Measurements from ENCODE around the gene ZNF300.
"Not testable (repeated sequence)": the region's sequence is repeated elsewhere in the genome, so short reads cannot be mapped to it uniquely, and the experiment has no call there.

ZNF300 gene

DNA sequence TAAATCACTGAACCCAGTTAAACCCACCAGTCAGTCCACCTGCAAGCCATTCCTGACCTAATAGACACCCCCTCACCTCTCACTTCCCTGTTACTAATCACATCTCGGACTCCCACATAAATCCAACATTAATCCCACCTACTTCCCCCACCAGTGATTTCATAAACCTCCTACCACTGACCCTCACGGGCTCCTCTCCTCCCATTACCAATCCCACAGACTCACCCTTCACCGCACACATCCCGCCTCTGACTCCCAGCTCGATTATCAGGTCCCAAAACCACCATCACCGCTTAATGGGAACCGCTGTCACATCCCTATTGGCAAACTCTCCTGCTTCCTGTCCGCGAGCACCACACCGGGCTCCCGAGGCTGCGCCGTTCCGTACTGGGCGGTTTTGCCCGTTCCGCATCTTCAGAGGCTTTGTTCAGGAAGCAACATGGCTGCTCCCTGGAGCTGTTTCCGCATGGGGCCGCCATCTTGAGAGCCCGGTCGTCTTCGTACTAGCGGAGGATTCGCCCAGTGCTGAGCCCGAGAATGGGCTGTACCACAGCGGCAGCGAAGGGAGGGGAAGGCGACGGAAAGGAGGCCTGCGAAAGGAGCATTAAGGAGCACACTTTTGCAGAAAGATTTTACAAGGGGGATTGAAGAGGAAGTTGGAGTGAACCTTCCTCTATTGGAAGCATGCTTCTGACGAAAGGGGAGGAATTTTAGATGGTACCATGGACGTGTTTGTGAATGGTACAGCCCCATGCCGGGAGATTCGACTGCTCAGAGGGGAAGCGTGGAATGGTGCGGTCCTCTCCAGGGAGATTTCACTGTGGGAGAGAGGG, at the start of gene ZNF300:
TSS of gene ZNF300 (minus strand) at position 502 of the 833 bp plus-strand sequence. CDS start 1,825 bp downstream, outside the sequence.
- DNase-seq: peak; percentile 78

DNA sequence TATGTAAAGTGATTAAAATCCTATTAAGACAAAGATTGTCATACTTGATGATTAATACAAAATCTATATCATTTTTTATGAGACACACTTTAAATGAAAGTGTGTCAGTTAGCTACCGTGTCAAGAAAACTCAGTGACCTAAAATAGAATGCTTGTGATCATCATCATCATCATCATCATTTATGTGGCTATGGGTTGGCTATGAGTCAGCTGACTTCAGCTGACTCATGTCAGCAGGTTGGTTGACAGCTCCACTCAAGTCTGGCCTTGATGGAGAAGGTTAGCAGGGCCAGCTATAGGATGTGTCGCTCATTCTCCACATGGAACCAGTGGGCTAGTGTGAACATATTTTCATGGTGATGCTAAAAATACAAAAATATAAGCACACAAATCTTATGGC, 43.8 kb upstream of the ZNF300 start:
- no peak for DNase-seq

DNA sequence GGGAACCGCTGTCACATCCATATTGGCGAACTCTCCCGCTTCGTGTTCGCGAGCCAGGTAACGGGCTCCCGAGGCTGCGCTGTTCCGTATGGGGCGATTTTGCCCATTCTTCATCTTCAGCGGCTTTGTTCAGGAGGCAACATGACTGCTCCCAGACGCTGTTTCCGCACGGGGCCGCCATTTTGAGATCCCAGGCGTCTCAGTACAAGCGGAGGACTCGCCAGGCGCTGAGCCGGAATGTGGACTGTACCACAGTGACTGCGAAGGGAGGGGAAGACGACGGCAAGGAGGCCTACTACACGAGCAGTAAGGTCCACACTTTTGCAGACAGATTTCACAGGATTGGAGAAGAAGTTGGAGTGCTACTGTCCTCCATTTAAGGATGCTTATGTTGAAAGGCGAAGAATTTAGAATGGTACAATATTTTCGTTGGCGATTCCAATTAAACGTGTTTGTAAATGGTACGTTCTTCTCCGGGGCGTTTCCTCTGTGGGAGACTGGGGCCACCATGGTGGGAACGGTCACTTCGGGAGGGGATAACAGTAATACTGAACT, 41.6 kb upstream of the ZNF300 start:
- no peak for DNase-seq

DNA sequence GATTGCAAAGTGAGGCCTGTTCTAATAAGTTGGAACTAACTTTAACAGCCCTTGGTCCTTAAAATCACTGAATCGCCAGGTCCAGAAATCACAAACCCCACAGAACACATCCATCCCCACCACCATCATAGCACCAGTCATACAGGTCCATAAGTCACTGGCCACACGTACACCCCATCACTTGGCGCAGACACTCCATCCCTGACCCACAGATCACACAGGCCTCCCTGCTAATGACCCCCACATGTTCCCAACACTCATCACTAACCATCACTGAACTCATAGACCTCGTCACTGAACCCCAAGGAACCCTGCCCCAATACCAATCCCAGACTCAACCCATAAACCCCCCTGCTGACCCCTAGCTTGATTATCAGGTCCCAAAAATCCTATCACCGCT, 41.2 kb upstream of the ZNF300 start:
- no peak for DNase-seq

DNA sequence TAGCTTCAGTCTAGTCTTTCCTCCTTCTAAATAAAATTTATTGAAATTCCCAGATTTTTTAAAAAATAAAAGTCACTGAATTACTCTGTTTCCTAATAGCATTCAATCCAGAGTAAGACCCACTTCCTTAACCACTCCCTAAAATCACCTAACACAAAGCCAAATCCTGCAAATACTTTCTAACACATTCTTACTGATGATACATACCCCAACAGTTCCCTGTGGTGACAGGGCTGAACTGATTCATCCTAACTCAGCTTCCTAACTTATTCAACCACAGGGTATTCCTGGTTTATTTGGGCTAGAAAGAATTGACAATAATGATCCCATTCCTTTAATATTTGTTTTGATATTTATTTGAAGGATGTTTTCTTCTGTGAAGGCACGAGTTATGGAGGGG, 40.7 kb upstream of the ZNF300 start:
- DNase-seq: no peak

DNA sequence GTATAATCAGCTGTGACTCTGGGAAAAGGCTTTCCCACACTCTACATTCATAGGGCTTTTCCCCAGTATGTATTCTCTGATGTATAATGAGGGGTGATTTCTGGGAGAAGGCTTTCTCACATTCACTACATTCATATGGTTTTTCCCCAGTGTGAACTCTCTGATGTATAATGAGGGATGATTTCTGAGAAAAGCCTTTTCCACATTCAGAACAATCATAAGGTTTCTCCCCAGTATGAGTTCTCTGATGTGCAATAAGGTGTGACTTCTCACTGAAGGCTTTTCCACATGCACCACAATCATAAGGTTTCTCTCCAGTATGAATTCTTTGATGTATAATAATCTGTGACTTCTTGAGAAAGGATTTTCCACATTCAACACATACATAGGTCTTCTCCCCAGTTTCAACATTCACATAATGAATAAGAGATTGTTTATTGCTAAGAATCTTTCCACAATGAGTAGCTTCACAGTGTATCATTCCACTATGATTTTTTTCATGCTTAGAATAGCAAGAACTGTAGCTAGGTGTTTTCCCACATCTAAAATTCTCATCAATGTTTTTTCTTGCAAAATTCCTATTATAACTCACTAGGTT, 26.7 kb upstream of the ZNF300 start:
- no peak for DNase-seq

DNA sequence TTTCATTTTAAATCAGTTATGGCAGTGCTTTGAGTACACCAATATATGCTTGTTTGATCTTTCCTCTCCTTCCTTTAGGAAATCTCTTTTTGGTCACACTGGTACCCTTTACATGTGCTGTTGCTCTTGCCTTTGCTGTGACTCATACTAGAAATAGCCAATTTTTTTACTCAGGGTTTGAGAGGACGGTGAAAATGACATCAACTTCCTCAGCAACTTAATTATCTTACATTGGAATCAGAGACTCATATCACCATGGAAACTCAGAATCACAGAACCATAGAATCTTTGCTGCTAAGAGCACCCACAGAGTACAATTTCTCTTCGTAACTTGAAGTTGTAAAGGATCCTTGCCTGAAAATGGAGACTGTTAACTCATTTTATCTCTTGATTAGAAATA, 13.8 kb upstream of the ZNF300 start:
- no peak for DNase-seq

DNA sequence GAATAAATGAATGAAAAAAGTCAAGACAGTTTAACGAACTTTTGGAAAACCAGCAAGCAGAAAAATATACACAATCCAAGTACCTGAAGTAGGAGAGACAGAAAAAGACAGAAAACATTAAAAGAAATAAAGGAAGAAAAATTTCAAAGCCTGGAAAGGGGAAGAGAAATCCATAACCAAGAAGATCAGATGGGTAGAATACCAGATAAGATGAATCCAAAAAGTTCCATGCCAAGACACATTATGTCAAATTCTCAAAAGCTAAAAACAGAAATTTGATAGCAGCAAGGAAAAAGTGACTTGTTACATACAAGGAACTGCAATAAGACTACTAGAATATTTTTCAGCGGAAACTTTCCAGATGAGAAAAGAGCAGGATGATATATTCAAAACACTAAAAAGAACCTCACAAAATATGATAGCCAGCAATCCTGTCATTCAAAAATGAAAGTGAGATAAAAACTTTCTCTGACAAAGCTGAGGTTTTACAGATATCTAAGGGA, 7.6 kb upstream of the ZNF300 start:
- no peak for DNase-seq

DNA sequence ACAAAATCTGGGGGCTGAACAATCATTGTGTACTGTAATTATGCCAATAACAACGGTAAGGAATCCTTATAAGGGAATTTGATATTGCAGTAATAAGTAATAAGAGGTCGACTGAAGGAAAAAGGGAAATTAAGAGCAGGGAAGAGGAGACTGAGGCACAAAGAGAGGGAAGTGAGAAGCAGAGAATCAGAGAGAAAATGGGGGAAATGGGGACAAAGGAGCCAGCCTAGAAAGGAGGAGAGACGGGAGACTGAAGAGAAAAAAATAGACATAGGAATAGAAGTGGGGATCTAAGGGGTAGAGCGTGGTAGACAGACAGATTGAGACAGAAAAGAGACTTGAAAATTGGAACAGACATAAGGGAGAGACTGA, 518 bp upstream of the ZNF300 start:
- no peak for DNase-seq

DNA sequence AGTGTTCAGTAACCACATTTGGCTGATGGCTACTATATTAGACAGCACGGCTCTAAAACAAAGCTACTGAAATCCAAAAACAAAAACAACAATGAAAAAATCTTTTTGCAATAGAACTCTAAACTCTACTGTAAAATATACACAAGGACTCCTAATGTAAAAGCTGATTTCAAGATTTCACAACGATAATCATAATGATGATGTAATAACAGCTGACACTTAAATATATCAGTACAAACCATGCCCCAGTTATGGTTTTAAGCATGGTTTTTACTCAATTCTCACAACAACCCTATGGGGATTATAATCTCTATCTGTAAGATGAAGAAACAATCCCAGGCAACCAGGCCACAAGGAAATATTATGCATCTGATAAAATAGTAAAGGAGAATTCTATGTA, 3.3 kb downstream of the ZNF300 start:
- DNase-seq: no peak

DNA sequence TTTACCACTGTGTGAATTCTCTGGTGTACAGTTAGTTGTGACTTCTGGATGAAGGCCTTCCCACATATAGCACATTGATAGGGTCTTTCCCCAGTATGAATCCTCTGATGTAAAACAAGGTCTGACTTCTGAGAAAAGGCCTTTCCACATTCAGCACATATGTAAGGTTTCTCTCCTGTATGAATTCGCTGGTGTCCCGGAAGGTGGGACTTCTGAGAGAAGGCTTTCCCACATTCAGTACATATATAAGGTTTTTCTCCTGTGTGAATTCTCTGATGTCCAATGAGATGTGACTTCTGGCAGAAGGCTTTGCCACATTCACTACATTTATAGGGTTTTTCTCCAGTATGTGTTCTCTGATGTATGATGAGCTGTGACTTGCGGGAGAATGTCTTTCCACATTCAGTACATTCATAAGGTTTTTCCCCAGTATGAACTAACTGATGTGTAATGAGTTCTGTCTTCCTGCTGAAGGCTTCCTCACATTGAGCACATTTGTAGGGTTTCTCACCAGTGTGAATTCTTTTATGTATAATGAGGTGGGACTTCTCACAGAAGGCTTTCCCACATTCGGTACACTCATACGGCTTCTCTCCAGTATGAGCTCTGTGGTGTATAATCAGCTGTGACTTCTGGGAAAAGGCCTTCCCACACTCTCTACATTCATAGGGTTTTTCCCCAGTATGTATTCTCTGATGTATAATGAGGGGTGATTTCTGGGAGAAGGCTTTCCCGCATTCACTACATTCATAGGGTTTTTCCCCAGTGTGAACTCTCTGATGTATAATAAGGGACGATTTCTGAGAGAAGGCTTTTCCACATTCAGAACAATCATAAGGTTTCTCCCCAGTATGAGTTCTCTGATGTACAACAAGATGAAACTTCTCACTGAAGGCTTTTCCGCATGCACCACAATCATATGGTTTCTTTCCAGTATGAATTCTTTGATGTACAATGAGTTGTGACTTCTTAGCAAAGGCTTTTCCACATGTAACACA, 9.1 kb downstream of the ZNF300 start:
- no peak for DNase-seq

DNA sequence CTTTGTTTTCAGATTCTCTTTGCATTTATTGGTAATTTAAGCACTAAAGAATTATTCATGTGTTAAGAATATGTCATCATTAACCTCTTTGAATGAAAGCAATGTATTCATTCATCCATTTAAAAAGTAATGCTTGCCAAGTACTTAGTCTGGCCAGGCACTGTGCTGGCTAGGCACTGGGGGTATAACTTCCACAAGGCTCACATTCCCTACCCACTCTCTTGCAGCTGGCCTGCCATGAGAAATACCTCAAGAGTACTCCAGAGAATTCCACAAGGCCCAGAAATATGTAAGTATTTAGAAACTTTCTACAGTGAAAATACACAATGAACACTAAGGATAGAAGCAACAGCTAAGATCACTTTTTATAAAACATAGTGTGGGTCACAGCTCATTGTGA, 25.4 kb downstream of the ZNF300 start:
- no peak for DNase-seq

DNA sequence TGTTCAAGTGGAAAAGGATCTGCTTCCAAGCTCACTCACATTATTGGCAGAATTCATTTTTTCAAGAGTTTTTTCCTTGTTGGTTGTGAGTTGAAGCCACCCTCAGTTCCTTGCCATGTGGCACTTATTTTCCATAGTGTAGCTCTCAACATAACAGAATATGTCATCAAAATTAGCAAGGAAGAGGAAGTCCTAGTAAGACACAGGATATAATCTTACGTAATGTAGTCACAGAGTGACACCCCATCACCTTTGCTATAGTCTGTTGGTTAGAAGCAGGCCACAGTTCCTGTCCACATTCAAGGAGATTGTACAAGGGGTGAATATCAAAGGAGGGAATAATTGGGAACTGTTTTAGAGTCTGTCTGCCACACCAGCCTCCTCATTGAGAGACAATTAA, 42.7 kb downstream of the ZNF300 start:
- DNase-seq: no peak

DNA sequence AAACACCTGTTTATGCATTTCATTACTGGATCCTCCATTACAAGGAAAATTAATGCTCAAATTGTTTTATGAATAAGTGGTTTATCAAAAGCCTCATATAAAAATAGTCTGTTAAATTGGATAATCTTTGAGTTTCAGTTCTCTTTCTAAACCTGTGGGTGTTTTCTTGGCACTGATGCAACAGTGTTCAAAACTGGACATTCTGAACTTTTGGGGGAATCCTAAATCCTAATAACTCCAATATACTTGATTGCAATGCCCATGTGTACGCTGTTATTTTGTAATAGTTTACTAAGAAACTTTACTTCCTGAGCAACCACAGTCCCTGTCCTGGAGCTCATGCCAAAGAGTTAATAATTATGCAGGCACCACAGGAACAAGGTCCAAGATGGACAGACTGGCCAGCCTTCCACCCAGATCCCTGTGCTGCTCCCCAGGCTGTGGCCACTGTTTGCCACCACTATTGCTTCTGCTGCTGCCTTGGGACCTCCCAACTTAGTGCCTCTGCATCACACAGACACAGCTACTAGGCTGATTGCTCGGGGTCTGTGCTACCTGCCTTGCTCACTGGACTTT, 44.4 kb downstream of the ZNF300 start:
- no peak for DNase-seq

DNA sequence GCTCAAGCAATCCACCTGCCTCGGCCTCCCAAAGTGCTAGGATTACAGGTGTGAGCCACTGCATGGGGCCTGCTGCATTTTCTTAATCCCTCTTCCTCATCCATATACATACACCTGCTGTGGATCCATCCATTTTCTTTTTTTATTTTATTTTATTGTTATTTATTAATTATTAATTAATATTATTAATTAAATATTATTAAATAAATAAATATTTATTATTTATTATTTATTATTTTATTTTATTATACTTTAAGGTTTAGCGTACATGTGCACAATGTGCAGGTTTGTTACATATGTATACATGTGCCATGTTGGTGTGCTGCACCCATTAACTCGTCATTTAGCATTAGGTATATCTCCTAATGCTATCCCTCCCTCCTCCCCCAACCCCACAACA, 48.1 kb downstream of the ZNF300 start:
- DNase-seq: not testable (repeated sequence)

DNA sequence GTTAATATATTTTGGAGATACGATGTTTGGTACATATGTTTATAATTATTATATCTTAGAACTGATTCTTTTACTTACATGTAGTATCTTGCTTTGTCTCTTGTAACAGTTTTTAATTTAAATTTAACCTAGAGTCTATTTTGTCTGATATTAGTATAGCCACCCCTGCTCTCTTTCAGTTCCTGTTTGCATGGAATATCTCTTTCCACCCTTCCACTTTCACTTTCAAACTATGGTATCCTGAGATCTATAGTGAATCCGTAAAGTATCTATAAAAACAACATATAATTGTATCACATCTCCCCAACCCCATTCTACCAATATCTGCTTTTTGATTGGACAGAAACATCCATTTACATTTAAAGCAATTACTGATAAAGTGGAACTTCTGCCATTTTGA, 51.2 kb downstream of the ZNF300 start:
- DNase-seq: no peak

DNA sequence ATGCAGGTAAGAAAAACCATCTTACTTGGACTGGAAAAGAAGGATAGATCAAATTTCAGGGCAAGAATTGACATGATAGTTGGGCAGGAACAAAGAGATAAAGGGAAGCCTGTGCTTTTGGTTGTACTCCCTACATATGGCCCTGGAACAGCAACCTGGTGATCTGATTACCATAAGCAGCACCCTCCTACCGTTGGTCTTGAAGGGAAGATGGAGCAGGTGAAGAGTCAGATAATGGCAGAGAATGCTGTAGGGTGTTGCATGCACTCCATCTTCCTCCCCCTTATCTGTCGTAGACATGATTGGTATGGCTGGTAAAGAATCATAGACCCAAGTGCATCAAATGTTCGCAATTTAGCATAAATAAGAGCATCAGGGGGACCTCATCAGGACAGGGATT, 53.7 kb downstream of the ZNF300 start:
- DNase-seq: no peak

DNA sequence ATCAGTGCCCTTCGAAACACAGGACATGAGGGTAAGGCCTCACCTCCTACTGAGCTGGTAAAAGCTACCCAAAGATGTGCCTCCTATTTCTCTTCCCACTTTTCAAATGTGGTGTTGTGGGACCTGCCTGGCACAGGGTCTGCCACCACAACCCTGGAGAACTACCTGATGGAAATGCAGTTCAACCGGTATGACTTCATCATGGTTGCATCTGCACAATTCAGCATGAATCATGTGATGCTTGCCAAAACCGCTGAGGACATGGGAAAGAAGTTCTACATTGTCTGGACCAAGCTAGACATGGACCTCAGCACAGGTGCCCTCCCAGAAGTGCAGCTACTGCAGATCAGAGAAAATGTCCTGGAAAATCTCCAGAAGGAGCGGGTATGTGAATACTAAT, 56.5 kb downstream of the ZNF300 start:
- DNase-seq: no peak

DNA sequence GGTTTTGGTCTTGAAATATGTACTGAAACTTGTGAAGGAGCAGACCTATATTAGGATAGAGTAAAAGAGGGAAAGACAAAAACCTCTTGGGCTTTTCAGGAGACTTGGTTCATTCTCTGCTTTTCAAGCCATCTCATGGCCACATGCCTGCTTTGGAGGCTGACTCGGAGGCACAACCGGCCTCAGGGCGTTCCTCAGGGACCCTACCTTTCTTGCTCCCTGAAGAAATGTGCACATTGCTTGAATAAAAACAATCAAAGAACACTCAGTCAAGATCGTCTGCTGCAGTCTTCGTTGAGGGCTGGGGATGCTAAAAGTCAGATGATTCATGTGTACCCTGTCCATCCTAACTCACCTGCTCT, 57.5 kb downstream of the ZNF300 start:
- DNase-seq: no peak

DNA sequence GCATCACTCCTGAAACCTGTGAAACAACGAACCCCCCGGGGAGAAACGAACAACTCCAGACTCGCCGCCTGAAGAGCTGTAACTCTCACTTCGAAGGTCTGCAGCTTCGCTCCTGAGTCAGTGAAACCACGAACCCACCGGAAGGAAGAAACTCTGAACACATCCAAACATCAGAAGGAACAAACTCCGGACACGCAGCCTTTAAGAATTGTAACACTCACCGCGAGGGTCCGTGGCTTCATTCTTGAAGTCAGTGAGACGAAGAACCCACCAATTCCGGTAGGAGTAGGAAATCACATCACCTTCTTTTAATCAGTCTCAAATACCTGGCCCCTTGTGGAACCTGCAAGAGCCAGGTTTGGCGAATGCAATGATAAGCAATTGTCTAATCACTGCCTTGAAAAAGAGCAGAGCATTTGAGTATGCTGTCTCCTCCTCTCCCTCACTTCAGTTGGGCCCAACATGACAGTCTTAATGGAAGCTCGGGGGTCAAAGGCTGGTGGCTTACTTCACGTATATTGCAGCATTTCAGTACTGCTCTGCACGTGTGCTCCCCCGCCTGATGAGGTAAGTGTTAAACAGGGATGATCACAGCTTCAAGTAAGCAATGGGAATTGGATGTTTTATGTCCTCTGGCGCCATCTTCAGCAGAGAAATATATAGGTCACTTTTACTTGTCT, 58.0 kb downstream of the ZNF300 start:
- DNase-seq: peak; percentile 36

DNA sequence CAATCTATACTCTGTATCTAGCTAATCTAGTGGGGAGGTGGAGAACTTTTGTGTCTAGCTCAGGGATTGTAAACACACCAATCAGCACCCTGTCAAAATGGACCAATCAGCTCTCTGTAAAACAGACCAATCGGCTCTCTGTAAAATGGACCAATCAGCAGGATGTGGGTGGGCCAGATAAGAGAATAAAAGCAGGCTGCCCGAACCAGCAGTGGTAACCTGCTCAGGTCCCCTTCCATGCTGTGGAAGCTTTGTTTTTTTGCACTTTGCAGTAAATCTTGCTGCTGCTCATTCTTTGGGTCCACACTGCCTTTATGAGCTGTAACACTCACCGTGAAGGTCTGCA, 58.5 kb downstream of the ZNF300 start, which contains the start of gene IRGM:
TSS of gene IRGM (plus strand) at position 214 of the 346 bp plus-strand sequence. CDS start 1,603 bp downstream, outside the sequence.
- not testable (repeated sequence) for DNase-seq

Measured in DMS153 (cell line).